GM12874 (cell line): Measurements from ENCODE around the gene LRSAM1.

Experiments
- TF ChIP-seq, protein P1 (sequence below): IDR thresholded peaks from 2 replicates; pipeline ENCODE4 v1.5.1; 2011; ENCODE audit warnings: low read depth, mild to moderate bottlenecking, control low read depth, low read length, moderate library complexity; ENCODE audit not compliant: insufficient read depth

The LRSAM1 gene

DNA sequence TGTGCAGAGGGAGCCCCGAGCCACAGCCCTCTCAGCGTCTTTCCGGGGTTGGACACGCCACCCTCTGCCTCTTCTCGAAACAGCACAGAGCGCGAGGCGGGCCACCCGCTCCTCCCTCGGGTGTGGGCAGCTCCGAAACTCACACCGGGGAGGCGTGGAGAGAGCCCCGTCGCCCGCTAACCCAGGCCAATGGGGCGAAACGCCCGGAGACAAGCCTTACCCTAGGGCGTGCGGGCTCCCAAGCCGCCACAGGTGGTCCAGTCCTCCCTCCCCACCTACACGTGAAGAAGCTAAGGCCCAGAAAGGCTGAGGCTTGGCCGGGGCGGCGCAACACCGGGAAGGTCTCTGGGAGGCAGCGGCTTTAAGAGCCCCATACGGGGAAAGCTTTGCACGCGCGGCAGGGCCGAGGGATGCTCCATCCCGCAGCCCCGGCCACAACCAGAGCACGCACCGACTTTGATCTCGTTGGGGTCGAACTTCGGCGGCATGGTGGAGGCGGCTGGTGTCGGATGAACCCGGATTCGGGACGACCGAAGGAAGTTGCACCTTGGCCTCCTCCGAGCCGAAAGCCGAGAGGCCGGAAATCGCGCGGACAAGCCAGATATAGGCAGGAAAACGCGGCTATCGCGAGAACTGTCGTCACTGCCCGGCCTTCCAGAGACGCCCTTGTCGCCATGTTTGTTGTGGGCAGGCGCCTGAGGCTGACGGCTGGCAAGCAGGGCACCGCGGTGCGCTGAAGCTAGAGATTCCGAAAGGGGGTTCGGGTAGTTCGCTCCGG lies at the start of gene LRSAM1, which contains the start of gene RPL12:
Gene LRSAM1, plus strand, starts transcription at position 681 of the 778 bp plus-strand sequence. CDS start 3,018 bp downstream, outside the sequence.
Gene RPL12, minus strand, starts transcription at position 577 of the 778 bp plus-strand sequence. Its CDS starts 89 bp downstream, at position 488.
- TF ChIP-seq, protein P1, sequence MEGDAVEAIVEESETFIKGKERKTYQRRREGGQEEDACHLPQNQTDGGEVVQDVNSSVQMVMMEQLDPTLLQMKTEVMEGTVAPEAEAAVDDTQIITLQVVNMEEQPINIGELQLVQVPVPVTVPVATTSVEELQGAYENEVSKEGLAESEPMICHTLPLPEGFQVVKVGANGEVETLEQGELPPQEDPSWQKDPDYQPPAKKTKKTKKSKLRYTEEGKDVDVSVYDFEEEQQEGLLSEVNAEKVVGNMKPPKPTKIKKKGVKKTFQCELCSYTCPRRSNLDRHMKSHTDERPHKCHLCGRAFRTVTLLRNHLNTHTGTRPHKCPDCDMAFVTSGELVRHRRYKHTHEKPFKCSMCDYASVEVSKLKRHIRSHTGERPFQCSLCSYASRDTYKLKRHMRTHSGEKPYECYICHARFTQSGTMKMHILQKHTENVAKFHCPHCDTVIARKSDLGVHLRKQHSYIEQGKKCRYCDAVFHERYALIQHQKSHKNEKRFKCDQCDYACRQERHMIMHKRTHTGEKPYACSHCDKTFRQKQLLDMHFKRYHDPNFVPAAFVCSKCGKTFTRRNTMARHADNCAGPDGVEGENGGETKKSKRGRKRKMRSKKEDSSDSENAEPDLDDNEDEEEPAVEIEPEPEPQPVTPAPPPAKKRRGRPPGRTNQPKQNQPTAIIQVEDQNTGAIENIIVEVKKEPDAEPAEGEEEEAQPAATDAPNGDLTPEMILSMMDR, result no peak

DNA sequence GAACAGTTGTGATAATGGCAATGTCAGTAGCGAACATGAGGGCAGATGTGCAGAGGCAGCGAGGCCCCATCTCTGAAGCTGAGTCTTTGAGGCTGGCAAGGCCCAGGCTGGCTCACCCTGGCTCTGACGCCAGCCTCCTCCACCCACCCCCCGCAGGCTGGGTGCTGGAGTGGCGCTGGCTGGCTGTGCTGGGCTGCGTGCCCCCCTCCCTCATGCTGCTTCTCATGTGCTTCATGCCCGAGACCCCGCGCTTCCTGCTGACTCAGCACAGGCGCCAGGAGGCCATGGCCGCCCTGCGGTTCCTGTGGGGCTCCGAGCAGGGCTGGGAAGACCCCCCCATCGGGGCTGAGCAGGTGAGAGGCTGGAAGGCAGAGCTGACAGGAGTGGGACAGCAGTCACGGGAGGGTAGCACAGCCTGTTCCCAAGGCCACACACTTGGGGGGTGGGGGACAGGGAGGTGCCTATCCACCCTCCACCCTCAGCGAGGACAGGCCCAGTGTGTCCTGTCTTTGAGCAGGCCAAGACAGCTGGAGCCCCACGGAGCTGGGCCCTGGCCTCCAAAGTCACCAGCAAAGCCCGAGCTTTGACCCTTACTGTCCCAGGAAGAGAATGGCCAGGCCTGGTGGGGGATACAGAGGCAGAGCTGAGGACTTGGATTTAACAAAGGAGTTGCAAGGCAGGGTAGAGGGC lies 48.8 kb upstream of the LRSAM1 start:
- TF ChIP-seq, protein P1, result no peak

DNA sequence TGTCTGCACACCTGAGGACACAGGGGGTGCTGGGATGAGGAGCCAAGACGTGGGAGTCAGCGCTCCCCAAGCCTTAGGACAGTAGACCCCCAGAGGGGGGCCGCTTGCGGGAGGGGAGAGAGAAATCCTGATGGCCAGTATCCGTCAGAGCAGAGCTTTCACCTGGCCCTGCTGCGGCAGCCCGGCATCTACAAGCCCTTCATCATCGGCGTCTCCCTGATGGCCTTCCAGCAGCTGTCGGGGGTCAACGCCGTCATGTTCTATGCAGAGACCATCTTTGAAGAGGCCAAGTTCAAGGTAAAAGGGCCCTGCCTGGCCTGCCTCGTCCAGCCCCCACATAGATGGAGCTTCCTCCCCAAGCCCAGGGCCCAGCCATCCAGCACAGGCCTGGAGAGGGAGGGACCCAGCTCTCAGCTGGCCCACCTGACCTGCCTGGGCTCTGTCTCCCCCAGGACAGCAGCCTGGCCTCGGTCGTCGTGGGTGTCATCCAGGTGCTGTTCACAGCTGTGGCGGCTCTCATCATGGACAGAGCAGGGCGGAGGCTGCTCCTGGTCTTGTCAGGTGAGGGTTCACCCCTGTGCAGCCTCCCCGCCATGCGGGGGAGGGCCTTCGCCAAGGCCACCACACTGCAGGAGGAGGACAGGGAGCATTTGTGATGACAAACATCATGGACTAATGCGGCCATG lies 47.7 kb upstream of the LRSAM1 start:
- TF ChIP-seq, protein P1, result no peak

DNA sequence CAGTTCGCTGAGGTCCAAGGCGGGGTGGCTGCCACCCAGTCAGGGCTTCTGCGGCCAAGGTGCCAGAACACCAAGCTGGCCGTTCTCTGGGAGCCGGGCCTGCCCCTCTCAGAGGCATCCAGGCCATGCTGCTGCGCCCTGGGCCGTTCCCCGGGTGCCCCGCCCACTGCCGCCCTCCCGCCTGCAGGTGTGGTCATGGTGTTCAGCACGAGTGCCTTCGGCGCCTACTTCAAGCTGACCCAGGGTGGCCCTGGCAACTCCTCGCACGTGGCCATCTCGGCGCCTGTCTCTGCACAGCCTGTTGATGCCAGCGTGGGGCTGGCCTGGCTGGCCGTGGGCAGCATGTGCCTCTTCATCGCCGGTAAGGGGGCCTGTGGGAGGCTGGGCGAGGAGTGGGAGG lies 46.7 kb upstream of the LRSAM1 start:
- TF ChIP-seq, protein P1, result no peak

DNA sequence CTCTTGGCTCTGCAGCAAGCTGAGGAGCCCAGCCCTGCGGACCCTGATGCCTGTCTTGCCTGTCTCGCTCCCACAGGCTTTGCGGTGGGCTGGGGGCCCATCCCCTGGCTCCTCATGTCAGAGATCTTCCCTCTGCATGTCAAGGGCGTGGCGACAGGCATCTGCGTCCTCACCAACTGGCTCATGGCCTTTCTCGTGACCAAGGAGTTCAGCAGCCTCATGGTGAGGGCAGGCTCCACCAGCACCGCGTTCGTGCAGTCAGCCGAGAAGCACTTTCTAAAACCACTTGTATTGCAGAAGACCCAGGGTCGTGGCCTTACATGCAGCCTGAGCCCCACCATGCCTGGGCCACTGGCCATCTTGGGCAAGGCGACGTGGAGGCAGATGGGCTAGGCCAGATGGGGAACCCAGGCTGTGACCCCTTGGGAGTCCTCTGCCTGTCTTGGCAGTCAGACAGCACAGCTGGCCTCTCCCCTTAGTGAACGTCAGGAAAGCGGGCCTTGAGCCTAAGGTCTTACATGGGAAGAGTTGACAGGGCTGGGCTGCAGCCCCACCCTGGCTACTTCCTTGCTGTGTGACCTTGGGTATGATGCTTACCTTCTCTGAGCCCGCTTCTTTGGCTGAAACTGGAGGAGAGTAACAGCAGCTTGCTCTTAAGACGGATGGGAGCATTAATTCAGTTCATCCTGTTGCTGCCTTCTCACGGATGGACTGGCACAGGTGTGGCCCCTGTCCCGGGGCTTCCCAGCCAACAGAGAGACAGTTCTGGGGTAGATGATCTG lies 45.8 kb upstream of the LRSAM1 start:
- TF ChIP-seq, protein P1, result no peak

DNA sequence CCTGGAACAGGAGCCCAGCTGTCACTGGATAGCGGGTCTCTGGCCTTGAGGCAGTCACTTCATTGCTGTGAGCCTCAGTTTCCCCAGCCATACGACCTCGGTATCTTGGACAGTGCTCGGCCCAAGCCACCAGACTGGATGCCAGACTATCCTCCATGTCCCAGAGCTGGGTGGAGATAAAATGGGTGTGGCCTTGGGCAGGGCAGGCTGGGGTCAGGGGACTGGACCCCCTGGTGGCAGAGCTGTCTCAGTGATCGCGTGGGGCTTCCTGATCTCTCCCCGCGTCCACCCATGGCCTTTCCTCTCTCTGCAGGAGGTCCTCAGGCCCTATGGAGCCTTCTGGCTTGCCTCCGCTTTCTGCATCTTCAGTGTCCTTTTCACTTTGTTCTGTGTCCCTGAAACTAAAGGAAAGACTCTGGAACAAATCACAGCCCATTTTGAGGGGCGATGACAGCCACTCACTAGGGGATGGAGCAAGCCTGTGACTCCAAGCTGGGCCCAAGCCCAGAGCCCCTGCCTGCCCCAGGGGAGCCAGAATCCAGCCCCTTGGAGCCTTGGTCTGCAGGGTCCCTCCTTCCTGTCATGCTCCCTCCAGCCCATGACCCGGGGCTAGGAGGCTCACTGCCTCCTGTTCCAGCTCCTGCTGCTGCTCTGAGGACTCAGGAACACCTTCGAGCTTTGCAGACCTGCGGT lies 44.4 kb upstream of the LRSAM1 start:
- TF ChIP-seq, protein P1, result no peak
